Measurements from ENCODE around the gene MED4. TPM values are rescaled to one million over a fixed set of nuclear protein-coding genes. Genes with fewer than 3 reads are reported as not detected.
A peak's percentile ranks its signal among the peaks of the same experiment; 100 is the strongest.

MED4 gene
- total RNA-seq, 1 experiment from 2014 or later = 28.5 TPM

DNA sequence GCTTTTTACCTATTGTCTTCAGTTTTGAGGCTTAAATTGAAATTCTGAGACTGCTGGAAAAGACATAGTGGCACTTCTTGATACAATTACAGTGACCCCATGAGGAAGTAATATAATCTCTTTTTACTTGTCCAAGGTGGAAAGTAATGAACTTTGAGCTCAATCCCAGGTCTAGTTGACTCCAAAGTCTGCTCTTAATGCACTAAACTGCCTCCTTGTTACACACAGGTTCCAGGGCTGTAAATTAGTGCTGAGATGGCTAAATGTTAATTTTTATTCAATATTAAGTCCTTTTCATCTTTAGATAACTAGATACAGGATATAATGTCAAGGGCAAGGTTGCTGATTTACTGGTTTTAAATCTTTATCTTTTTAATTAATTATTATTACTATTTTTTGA, 54.9 kb downstream of the MED4 start:
- Mint-ChIP-seq H3K27ac (ENCODE audit: unreplicated experiment) (no peak overlapping the region), H3K36me3 (ENCODE audit: insufficient read depth, unreplicated experiment) (peaks cover 22% of the 10 kb centered on the region), H3K4me3 (ENCODE audit: low read depth, unreplicated experiment) (no peak overlapping the region)

DNA sequence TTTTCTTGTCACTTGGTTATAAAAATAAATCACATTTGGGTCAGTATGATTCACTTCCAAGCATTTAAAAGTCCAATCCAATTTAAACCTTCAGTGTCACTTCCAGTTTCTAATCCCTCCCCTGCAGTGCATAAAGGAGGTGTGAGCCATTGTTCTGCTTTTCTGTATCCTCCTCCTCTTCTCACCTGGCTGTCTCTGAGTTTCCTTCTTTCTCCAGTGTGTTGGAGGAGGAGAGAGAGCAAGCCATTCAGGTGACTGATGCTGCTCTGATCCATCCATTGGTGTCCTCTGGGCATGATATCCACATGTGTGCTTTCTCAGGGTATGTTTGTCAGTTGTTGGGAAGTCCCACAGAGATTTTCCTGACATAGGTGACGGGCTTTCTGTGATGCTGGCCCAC, 56.1 kb downstream of the MED4 start:
- TF ChIP-seq CTCF (IDR thresholded peaks at IDR 0.05; ENCODE audit: unreplicated experiment) = no peak
- TSS peak; percentile 47 for BruUV-seq (replicated peaks)
- H3K27me3 Mint-ChIP-seq (ENCODE audit: unreplicated experiment) = no peaks in the 10 kb centered on the region
- no peaks in the 10 kb centered on the region for H3K9me3 Mint-ChIP-seq (ENCODE audit: low read depth, unreplicated experiment)
- peak overlapping the region; percentile 95 for H3K27ac Mint-ChIP-seq (ENCODE audit: unreplicated experiment)
- CTCF ChIA-PET = interaction anchor here (1.0 to 1.8 kb wide), 2 partner anchors 56 to 547 kb away, joined by 4 to 7 read pairs; partner anchors contain the start of gene MED4
- no peak for DNase-seq
- peak overlapping the region; percentile 93 for H3K4me3 Mint-ChIP-seq (ENCODE audit: low read depth, unreplicated experiment)
- intact Hi-C loops (cut with micrococcal nuclease; ENCODE audit: unreplicated experiment) = loop anchor here (5.0 kb wide), 1 partner anchor 549 kb away; no protein-coding TSS in a partner anchor
- peaks cover 22% of the 10 kb centered on the region for H3K36me3 Mint-ChIP-seq (ENCODE audit: insufficient read depth, unreplicated experiment)
- H3K4me1 Mint-ChIP-seq (ENCODE audit: low read depth, unreplicated experiment) = peaks cover 22% of the 10 kb centered on the region

More for the DNA sequence above, 54.9 kb downstream of the MED4 start:
- no peak for TF ChIP-seq CTCF (IDR thresholded peaks at IDR 0.05; ENCODE audit: unreplicated experiment)
- H3K27me3 Mint-ChIP-seq (ENCODE audit: unreplicated experiment) = no peaks in the 10 kb centered on the region
- no peak for DNase-seq
- BruUV-seq (replicated peaks) = no TSS peak
- intact Hi-C loops (cut with micrococcal nuclease; ENCODE audit: unreplicated experiment) = no loop called here
- no peaks in the 10 kb centered on the region for H3K9me3 Mint-ChIP-seq (ENCODE audit: low read depth, unreplicated experiment)
- H3K4me1 Mint-ChIP-seq (ENCODE audit: low read depth, unreplicated experiment) = peaks cover 13% of the 10 kb centered on the region
- CTCF ChIA-PET = no interaction called here

DNA sequence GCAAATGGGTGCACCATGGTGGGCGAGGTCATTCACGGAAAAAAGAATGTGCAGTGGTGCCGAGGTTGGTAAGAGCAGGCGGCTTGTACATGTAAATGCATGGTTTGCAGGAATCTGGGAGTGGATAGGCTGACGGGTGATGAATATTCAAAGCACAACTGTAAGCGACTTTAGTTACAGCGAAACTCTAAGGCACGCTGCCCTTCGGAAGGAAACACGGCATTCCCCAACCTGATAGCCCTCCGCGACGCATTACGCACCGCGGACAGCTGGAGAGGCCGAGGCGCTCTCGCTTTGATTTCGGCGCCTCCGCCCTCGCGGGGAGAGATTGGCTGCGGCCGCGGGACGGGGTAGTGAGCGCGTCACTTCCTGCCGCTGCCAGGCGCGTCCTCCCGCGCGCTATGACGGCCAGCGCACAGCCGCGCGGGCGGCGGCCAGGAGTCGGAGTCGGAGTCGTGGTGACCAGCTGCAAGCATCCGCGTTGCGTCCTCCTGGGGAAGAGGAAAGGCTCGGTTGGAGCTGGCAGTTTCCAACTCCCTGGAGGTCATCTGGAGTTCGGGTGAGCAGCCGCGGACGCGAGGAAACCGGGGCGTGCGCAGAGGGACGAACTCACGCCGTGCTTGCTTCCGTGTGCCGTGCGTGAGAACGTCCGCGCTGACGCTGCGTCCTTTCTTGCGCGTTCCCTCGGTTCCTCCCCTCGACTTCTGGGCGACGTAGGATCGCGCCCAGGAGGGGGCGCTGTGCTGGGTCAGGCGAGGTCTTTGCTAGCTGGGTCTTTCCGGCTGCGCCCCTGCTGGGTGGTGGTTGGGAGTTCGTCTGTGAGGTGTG, 57.3 kb downstream of the MED4 start, which contains the start of gene NUDT15:
Gene NUDT15, plus strand, starts transcription at position 381 of the 828 bp plus-strand sequence. Its CDS starts 21 bp downstream, at position 402.
- peak within 1 kb of the TSS; percentile 93 for H3K4me3 Mint-ChIP-seq (ENCODE audit: low read depth, unreplicated experiment)
- H3K4me1 Mint-ChIP-seq (ENCODE audit: low read depth, unreplicated experiment) = peaks cover 22% of the 10 kb centered on the region
- intact Hi-C loops (cut with micrococcal nuclease; ENCODE audit: unreplicated experiment) = loop anchor here (2.0 to 5.0 kb wide), 2 partner anchors 29 to 550 kb away; no protein-coding TSS in a partner anchor
- DNase-seq = peak; percentile 92
- no peaks in the 10 kb centered on the region for H3K9me3 Mint-ChIP-seq (ENCODE audit: low read depth, unreplicated experiment)
- peak; percentile 88 for TF ChIP-seq CTCF (IDR thresholded peaks at IDR 0.05; ENCODE audit: unreplicated experiment)
- CTCF ChIA-PET = interaction anchor here (0.5 to 1.8 kb wide), 5 partner anchors 36 to 872 kb away, joined by 3 to 7 read pairs (median 4); partner anchors contain the start of genes MED4 and SUCLA2
- no TSS peak for BruUV-seq (replicated peaks)
- peak within 1 kb of the TSS; percentile 95 for H3K27ac Mint-ChIP-seq (ENCODE audit: unreplicated experiment)
- no peaks in the 10 kb centered on the region for H3K27me3 Mint-ChIP-seq (ENCODE audit: unreplicated experiment)
- H3K36me3 Mint-ChIP-seq (ENCODE audit: insufficient read depth, unreplicated experiment) = peaks cover 22% of the 10 kb centered on the region

GRCh38 chr13:48029859-48030258, 65.0 kb downstream of the MED4 start:
- no peaks in the 10 kb centered on the region for H3K9me3 Mint-ChIP-seq (ENCODE audit: low read depth, unreplicated experiment)
- DNase-seq = no peak
- no peaks in the 10 kb centered on the region for H3K36me3 Mint-ChIP-seq (ENCODE audit: insufficient read depth, unreplicated experiment)
- intact Hi-C loops (cut with micrococcal nuclease; ENCODE audit: unreplicated experiment) = no loop called here
- BruUV-seq (replicated peaks) = no TSS peak
- H3K4me3 Mint-ChIP-seq (ENCODE audit: low read depth, unreplicated experiment) = no peak overlapping the region
- no peak overlapping the region for H3K27ac Mint-ChIP-seq (ENCODE audit: unreplicated experiment)
- TF ChIP-seq CTCF (IDR thresholded peaks at IDR 0.05; ENCODE audit: unreplicated experiment) = no peak
- peaks cover 7% of the 10 kb centered on the region for H3K4me1 Mint-ChIP-seq (ENCODE audit: low read depth, unreplicated experiment)
- CTCF ChIA-PET = no interaction called here
- no peaks in the 10 kb centered on the region for H3K27me3 Mint-ChIP-seq (ENCODE audit: unreplicated experiment)
